IMR-90 (cell line): Measurements from ENCODE around the gene MAP2K5. TPM values are rescaled to one million over a fixed set of nuclear protein-coding genes. Genes with fewer than 3 reads are reported as not detected.

Experiments
- ATAC-seq: fragments of 200-7000 bp; cut with Tn5 transposase; 2 replicates; pipeline ENCODE4 v1.9.1; 2020; ENCODE audit warnings: low read depth, mild to moderate bottlenecking, moderate library complexity
- BruUV-seq: library from RNA; stranded (reverse); fragments of 400-500 nt; replicated peaks from 2 replicates; lab custom pipeline; 2021; lab: Mats Ljungman, UMichigan
- CTCF ChIA-PET: fragments of 300-600 bp; formaldehyde crosslinking; extraction: SDS; loops from one replicate; lab custom pipeline; 2021; ENCODE audit warnings: antibody characterized with exemption; lab: Yijun Ruan, JAX
- POLR2A ChIA-PET: fragments of 300-600 bp; sonication (Branson Sonifier 250); formaldehyde crosslinking; loops from one replicate; lab custom pipeline; 2022; ENCODE audit warnings: antibody characterized with exemption; ENCODE audit not compliant: unreplicated experiment; lab: Charles Lee
- DNase-seq: peaks from one replicate; pipeline ENCODE4 v3.0.0; 2013
- H2AFZ ChIP-seq: replicated peaks from 2 replicates; pipeline ENCODE3; 2013; ENCODE audit warnings: low read length, mild to moderate bottlenecking; ENCODE audit not compliant: poor library complexity
- H2AK5ac ChIP-seq: 2 replicates; pipeline ENCODE4 v1.6.1; 2013; ENCODE audit warnings: low read depth, low read length, inconsistent platforms
- H2AK9ac ChIP-seq: replicated peaks from 2 replicates; pipeline ENCODE3; 2013; ENCODE audit warnings: mild to moderate bottlenecking, low read depth, low read length, moderate library complexity; ENCODE audit not compliant: poor library complexity
- H2BK120ac ChIP-seq: 2 replicates; pipeline ENCODE4 v1.6.1; 2013; ENCODE audit warnings: low read depth, low read length, inconsistent platforms
- H2BK15ac ChIP-seq: 3 replicates; pipeline ENCODE4 v1.6.1; 2013; ENCODE audit warnings: low read depth, low read length, inconsistent platforms
- H2BK20ac ChIP-seq: 2 replicates; pipeline ENCODE4 v1.6.1; 2013; ENCODE audit warnings: low read depth, mild to moderate bottlenecking, inconsistent platforms, low read length, moderate library complexity
- H2BK5ac ChIP-seq: 2 replicates; pipeline ENCODE4 v1.6.1; 2013; ENCODE audit warnings: mild to moderate bottlenecking, low read depth, low read length, inconsistent platforms; ENCODE audit not compliant: poor library complexity, severe bottlenecking
- H3K14ac ChIP-seq: replicated peaks from 2 replicates; pipeline ENCODE4 v1.6.1; 2013; ENCODE audit warnings: low read depth, low read length, inconsistent platforms
- H3K18ac ChIP-seq: 2 replicates; pipeline ENCODE4 v1.6.1; 2013; ENCODE audit warnings: low read depth, low read length, control low read depth
- H3K23ac ChIP-seq: 2 replicates; pipeline ENCODE4 v1.6.1; 2013; ENCODE audit warnings: low read depth, low read length, inconsistent platforms
- H3K27ac ChIP-seq: 2 replicates; pipeline ENCODE4 v1.5.1; 2013; ENCODE audit warnings: mild to moderate bottlenecking, control low read depth, low read length; ENCODE audit not compliant: insufficient read depth
- H3K27me3 ChIP-seq: 2 replicates; pipeline ENCODE4 v1.6.1; 2013; ENCODE audit warnings: low read length; ENCODE audit not compliant: control insufficient read depth, insufficient read depth
- H3K36me3 ChIP-seq: 2 replicates; pipeline ENCODE4 v1.6.1; 2013; ENCODE audit warnings: low read length, mixed read lengths; ENCODE audit not compliant: control insufficient read depth, insufficient read depth
- H3K4ac ChIP-seq: 2 replicates; pipeline ENCODE4 v1.6.1; 2013; ENCODE audit warnings: low read depth, low read length, inconsistent platforms
- H3K4me1 ChIP-seq: 2 replicates; pipeline ENCODE4 v1.6.1; 2013; ENCODE audit warnings: low read length, mixed read lengths; ENCODE audit not compliant: control insufficient read depth, insufficient read depth
- H3K4me2 ChIP-seq: 2 replicates; pipeline ENCODE4 v1.6.1; 2013; ENCODE audit warnings: low read depth, mild to moderate bottlenecking, control low read depth, low read length, moderate library complexity
- H3K4me3 ChIP-seq: 2 replicates; pipeline ENCODE4 v1.5.1; 2013; ENCODE audit warnings: low read depth, mild to moderate bottlenecking, control low read depth, low read length, moderate library complexity; ENCODE audit not compliant: insufficient read depth
- H3K56ac ChIP-seq: 2 replicates; pipeline ENCODE4 v1.6.1; 2013; ENCODE audit warnings: low read length, inconsistent platforms; ENCODE audit not compliant: insufficient read depth; ENCODE audit errors: extremely low read depth
- H3K79me1 ChIP-seq, 2 experiments: 2 replicates each; pipeline ENCODE4 v1.6.1; 2013; ENCODE audit warnings: low read length in 2 of 2, inconsistent platforms in 1 of 2, low read depth in 1 of 2
- H3K9ac ChIP-seq: 2 replicates; pipeline ENCODE4 v1.6.1; 2013; ENCODE audit warnings: low read depth, low read length, control low read depth
- H3K9me1 ChIP-seq: 2 replicates; pipeline ENCODE4 v1.6.1; 2013; ENCODE audit warnings: low read length, inconsistent platforms; ENCODE audit not compliant: insufficient read depth
- H3K9me3 ChIP-seq: 2 replicates; pipeline ENCODE4 v1.6.1; 2013; ENCODE audit warnings: low read length; ENCODE audit not compliant: control insufficient read depth, insufficient read depth
- H4K20me1 ChIP-seq: 2 replicates; pipeline ENCODE4 v1.6.1; 2013; ENCODE audit warnings: low read length, inconsistent platforms; ENCODE audit not compliant: insufficient read depth
- H4K5ac ChIP-seq: 2 replicates; pipeline ENCODE4 v1.6.1; 2013; ENCODE audit warnings: mild to moderate bottlenecking, low read depth, low read length, control low read depth
- H4K8ac ChIP-seq, 2 experiments: 2 replicates each; pipeline ENCODE4 v1.6.1; 2013; ENCODE audit warnings: low read depth in 2 of 2, low read length in 2 of 2, control low read depth in 1 of 2, inconsistent platforms in 1 of 2
- H4K91ac ChIP-seq: 2 replicates; pipeline ENCODE4 v1.6.1; 2013; ENCODE audit warnings: low read depth, low read length, inconsistent platforms; ENCODE audit not compliant: insufficient read depth
- FOS ChIP-seq: fragments of 150-350 bp; IDR thresholded peaks from 2 replicates; pipeline ENCODE4 v1.6.1; 2016; ENCODE audit warnings: low read depth, low read length
- POLR2A ChIP-seq: IDR thresholded peaks from 2 replicates; pipeline ENCODE4 v1.6.1; 2012; ENCODE audit warnings: mild to moderate bottlenecking, low read depth, low read length
- RAD21 ChIP-seq: IDR thresholded peaks from 2 replicates; pipeline ENCODE4 v1.6.1; 2012; ENCODE audit warnings: low read length, improper control_type of control experiment
- WGBS, 2 experiments: methylation state at CpG; one replicate each; pipeline versions ENCODE4 v1.1.5 to v1.1.7; 2013; ENCODE audit warnings: missing lambda C conversion rate in 2 of 2; ENCODE audit not compliant: insufficient read length in 1 of 2; ENCODE audit errors: extremely low coverage in 2 of 2; 5-methylcytosine and 5-hydroxymethylcytosine counted together
- dilution Hi-C: fragments of 300-500 bp; cut with HindIII; formaldehyde crosslinking; loops from one replicate; pipeline ENCODE4 v1.14.3; 2018; ENCODE audit warnings: low sequenced_read_pairs; ENCODE audit not compliant: unreplicated experiment
- in situ Hi-C: fragments of 300-500 bp; cut with MboI; formaldehyde crosslinking; loops from 3 replicates; pipeline ENCODE4 v1.14.3; 2019; ENCODE audit warnings: low sequenced_read_pairs, inconsistent platforms, mixed read lengths
- intact Hi-C: fragments of 100-400 bp; cut with micrococcal nuclease; formaldehyde crosslinking; loops from 2 replicates; pipeline ENCODE4 v1.10.0; 2022
- polyA plus RNA-seq, 3 experiments: library from polyadenylated mRNA; depleted of rRNA; stranded (reverse); fragments of >200 nt; gene quantifications; 2 replicates each; pipeline ENCODE4 v1.2.3, GENCODE V29; 2012; ENCODE audit warnings: low replicate concordance in 1 of 3
- total RNA-seq: library from RNA; depleted of rRNA; stranded (reverse); fragments of >200 nt; gene quantifications from 2 replicates; pipeline ENCODE4 v1.2.3, GENCODE V29; 2012
- TF ChIP-seq, protein P1 (sequence below): conservative IDR thresholded peaks from 2 replicates; pipeline ENCODE4 v1.5.1; 2012; ENCODE audit warnings: mild to moderate bottlenecking, low read depth, low read length, improper control_type of control experiment

MAP2K5 gene
- total and polyA plus RNA-seq, 2 of the 4 experiments (the other 2 are of a cell fraction): 1.6 to 6.1 TPM

DNA sequence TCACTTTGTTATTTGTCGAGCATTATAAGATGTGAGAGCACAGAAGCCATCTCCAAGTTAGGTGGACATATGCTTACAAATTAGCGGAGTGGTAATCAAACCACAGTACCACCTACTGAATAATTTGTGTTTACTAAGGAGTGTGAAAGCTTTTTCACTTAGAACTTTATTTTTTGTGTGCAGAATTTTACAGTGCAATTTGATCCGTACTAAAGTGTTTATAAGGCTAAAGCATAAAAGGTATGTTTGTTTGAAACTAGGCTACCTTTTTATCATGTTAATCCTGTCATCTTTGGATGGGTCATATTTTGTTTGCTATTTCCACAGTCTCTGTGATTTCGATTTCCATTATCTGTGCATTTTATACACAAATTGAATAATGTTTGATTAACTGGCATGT, 37.5 kb downstream of the MAP2K5 start:
- no peak overlapping the region for H2AK5ac ChIP-seq
- H3K23ac ChIP-seq: no peak overlapping the region
- H2BK15ac ChIP-seq: no peak overlapping the region
- in situ Hi-C loops: no loop called here
- H2AFZ ChIP-seq: no peak overlapping the region
- ATAC-seq (no peak), DNase-seq (no peak)
- WGBS, 2 experiments: no CpG with 5 or more reads among the region's 4 CpGs
- no peak overlapping the region for H2BK120ac ChIP-seq
- H3K14ac ChIP-seq: no peak overlapping the region
- no peaks in the 10 kb centered on the region for H3K36me3 ChIP-seq
- H3K18ac ChIP-seq: no peak overlapping the region
- H4K8ac ChIP-seq: no peak overlapping the region
- H3K9me1 ChIP-seq: peaks cover 5% of the 10 kb centered on the region; the same call in 1 of the 2 replicates
- no peak overlapping the region for H3K9ac ChIP-seq
- H3K9me3 ChIP-seq: no peaks in the 10 kb centered on the region
- H3K79me1 ChIP-seq: no peaks in the 10 kb centered on the region
- H3K56ac ChIP-seq: no peak overlapping the region
- POLR2A ChIA-PET: no interaction called here
- TF ChIP-seq RAD21: no peak
- no peak for TF ChIP-seq FOS
- no peak for TF ChIP-seq POLR2A
- TF ChIP-seq, protein P1, sequence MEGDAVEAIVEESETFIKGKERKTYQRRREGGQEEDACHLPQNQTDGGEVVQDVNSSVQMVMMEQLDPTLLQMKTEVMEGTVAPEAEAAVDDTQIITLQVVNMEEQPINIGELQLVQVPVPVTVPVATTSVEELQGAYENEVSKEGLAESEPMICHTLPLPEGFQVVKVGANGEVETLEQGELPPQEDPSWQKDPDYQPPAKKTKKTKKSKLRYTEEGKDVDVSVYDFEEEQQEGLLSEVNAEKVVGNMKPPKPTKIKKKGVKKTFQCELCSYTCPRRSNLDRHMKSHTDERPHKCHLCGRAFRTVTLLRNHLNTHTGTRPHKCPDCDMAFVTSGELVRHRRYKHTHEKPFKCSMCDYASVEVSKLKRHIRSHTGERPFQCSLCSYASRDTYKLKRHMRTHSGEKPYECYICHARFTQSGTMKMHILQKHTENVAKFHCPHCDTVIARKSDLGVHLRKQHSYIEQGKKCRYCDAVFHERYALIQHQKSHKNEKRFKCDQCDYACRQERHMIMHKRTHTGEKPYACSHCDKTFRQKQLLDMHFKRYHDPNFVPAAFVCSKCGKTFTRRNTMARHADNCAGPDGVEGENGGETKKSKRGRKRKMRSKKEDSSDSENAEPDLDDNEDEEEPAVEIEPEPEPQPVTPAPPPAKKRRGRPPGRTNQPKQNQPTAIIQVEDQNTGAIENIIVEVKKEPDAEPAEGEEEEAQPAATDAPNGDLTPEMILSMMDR: no peak
- no peak overlapping the region for H3K4me3 ChIP-seq
- no TSS peak for BruUV-seq
- no peak overlapping the region for H3K27ac ChIP-seq
- no peak overlapping the region for H4K91ac ChIP-seq
- H2AK9ac ChIP-seq: no peak overlapping the region
- no peak overlapping the region for H2BK5ac ChIP-seq
- dilution Hi-C loops: no loop called here
- no peak overlapping the region for H3K4ac ChIP-seq
- no peaks in the 10 kb centered on the region for H4K20me1 ChIP-seq
- H2BK20ac ChIP-seq: no peak overlapping the region
- H3K4me1 ChIP-seq: no peaks in the 10 kb centered on the region
- CTCF ChIA-PET: no interaction called here
- H4K5ac ChIP-seq: no peak overlapping the region
- intact Hi-C loops: no loop called here
- no peak overlapping the region for H3K4me2 ChIP-seq
- H3K27me3 ChIP-seq: no peaks in the 10 kb centered on the region
